Measurements from ENCODE around the gene KCTD13. TPM values are rescaled to one million over a fixed set of nuclear protein-coding genes. Genes with fewer than 3 reads are reported as not detected.

The KCTD13 gene
- total RNA-seq, 2 donors from 2014 or later = 21.5 to 27.5 TPM

DNA sequence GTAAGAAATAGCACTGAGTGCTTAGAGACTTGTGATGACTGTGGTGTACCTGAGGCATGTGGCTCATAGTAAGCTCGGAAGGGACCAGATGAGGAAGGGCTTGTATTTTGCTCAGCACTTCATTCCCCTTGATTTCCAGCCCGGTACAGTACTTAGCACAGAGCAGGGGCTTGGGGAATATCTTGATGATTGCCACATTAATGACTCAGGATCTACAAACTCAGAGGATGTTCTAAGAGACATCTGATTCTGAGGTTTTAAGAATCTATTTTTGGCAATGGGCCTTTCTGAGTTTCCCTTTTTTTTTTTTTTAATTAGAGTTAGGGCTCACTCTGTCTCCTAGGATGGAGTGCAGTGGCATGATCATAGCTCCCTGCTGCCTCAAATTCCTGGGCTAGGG lies 16.6 kb downstream of the KCTD13 start:
- DNase-seq = no peak
- peaks cover 4% of the 10 kb centered on the region for H3K4me1 Mint-ChIP-seq
- no peaks in the 10 kb centered on the region for H3K27me3 Mint-ChIP-seq (ENCODE audit: insufficient read depth)
- no peak overlapping the region for H3K4me3 Mint-ChIP-seq
- no peaks in the 10 kb centered on the region for H3K9me3 Mint-ChIP-seq
- H3K4me3 ChIP-seq (ENCODE audit: low read length) = no peak overlapping the region
- H3K4me1 ChIP-seq (ENCODE audit: control insufficient read depth, insufficient read depth, low read length) = no peaks in the 10 kb centered on the region
- no peak overlapping the region for H3K27ac Mint-ChIP-seq
- TF ChIP-seq, protein P1, sequence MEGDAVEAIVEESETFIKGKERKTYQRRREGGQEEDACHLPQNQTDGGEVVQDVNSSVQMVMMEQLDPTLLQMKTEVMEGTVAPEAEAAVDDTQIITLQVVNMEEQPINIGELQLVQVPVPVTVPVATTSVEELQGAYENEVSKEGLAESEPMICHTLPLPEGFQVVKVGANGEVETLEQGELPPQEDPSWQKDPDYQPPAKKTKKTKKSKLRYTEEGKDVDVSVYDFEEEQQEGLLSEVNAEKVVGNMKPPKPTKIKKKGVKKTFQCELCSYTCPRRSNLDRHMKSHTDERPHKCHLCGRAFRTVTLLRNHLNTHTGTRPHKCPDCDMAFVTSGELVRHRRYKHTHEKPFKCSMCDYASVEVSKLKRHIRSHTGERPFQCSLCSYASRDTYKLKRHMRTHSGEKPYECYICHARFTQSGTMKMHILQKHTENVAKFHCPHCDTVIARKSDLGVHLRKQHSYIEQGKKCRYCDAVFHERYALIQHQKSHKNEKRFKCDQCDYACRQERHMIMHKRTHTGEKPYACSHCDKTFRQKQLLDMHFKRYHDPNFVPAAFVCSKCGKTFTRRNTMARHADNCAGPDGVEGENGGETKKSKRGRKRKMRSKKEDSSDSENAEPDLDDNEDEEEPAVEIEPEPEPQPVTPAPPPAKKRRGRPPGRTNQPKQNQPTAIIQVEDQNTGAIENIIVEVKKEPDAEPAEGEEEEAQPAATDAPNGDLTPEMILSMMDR (conservative IDR thresholded peaks at IDR 0.05) = no peak
- WGBS, 2 experiments (ENCODE audit: insufficient coverage in 1 of 2, insufficient read length in 1 of 2) = 91 to 100% methylated on average over 2 of the region's 2 CpGs
- peaks cover 17% of the 10 kb centered on the region for H3K36me3 Mint-ChIP-seq (ENCODE audit: low read depth)
- H3K9ac ChIP-seq (ENCODE audit: extremely low read depth, low read length, poor library complexity, severe bottlenecking) = no peak overlapping the region
- peaks cover 4% of the 10 kb centered on the region for H3K36me3 ChIP-seq (ENCODE audit: control insufficient read depth, insufficient read depth, low read length)
- no peaks in the 10 kb centered on the region for H3K9me3 ChIP-seq (ENCODE audit: control insufficient read depth, low read length)
- no peaks in the 10 kb centered on the region for H3K27me3 ChIP-seq (ENCODE audit: control insufficient read depth, insufficient read depth, low read length, poor library complexity, severe bottlenecking)
- H3K27ac ChIP-seq (ENCODE audit: low read depth, low read length) = no peak overlapping the region

DNA sequence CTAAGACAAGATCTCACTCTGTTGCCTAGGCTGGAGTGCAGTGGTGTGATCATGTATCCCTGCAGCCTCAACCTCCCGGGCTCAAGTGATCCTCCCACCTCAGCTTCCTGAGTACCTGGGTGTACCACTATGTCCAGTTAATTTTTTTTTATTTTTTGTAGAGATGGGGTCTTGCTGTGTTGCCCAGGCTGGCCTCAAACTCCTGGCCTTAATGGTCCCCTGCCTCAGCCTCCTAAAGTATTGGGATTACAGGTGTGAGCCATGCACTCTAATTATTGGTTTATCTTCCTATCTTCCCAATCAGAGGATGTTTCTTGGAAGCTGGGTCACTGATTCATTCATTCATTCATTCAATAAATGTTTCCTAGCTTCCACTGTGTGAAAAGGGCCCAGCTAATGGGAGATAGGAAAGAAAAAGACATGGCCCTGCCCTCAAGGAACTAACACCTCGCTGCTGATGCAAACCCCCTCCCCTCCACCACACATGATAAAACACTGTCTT lies 17.3 kb downstream of the KCTD13 start:
- WGBS, 2 experiments (ENCODE audit: insufficient coverage in 1 of 2, insufficient read length in 1 of 2) = 100% methylated on average over 1 of the region's 2 CpGs; no CpG with 5 or more reads in 1 of the 2 experiments
- H3K27ac ChIP-seq (ENCODE audit: low read depth, low read length) = no peak overlapping the region
- H3K4me1 ChIP-seq (ENCODE audit: control insufficient read depth, insufficient read depth, low read length) = no peaks in the 10 kb centered on the region
- TF ChIP-seq, protein P1 (conservative IDR thresholded peaks at IDR 0.05) = no peak
- Mint-ChIP-seq H3K27me3 (ENCODE audit: insufficient read depth) (no peaks in the 10 kb centered on the region), H3K4me1 (peaks cover 4% of the 10 kb centered on the region), H3K4me3 (no peak overlapping the region), H3K27ac (no peak overlapping the region), H3K36me3 (ENCODE audit: low read depth) (peaks cover 13% of the 10 kb centered on the region), H3K9me3 (no peaks in the 10 kb centered on the region)
- no peak for DNase-seq
- H3K27me3 ChIP-seq (ENCODE audit: control insufficient read depth, insufficient read depth, low read length, poor library complexity, severe bottlenecking) = no peaks in the 10 kb centered on the region
- H3K9ac ChIP-seq (ENCODE audit: extremely low read depth, low read length, poor library complexity, severe bottlenecking) = no peak overlapping the region
- peaks cover 4% of the 10 kb centered on the region for H3K36me3 ChIP-seq (ENCODE audit: control insufficient read depth, insufficient read depth, low read length)
- H3K4me3 ChIP-seq (ENCODE audit: low read length) = no peak overlapping the region
- no peaks in the 10 kb centered on the region for H3K9me3 ChIP-seq (ENCODE audit: control insufficient read depth, low read length)

GRCh38 chr16:29907973-29908372 lies 18.1 kb downstream of the KCTD13 start:
- Histone ChIP-seq H3K4me1 (ENCODE audit: control insufficient read depth, insufficient read depth, low read length) (no peaks in the 10 kb centered on the region), H3K27ac (ENCODE audit: low read depth, low read length) (no peak overlapping the region), H3K9me3 (ENCODE audit: control insufficient read depth, low read length) (no peaks in the 10 kb centered on the region), H3K9ac (ENCODE audit: extremely low read depth, low read length, poor library complexity, severe bottlenecking) (no peak overlapping the region), H3K27me3 (ENCODE audit: control insufficient read depth, insufficient read depth, low read length, poor library complexity, severe bottlenecking) (no peaks in the 10 kb centered on the region), H3K4me3 (ENCODE audit: low read length) (no peak overlapping the region), H3K36me3 (ENCODE audit: control insufficient read depth, insufficient read depth, low read length) (peaks cover 4% of the 10 kb centered on the region)
- H3K36me3 Mint-ChIP-seq (ENCODE audit: low read depth) = peaks cover 14% of the 10 kb centered on the region
- TF ChIP-seq, protein P1 (conservative IDR thresholded peaks at IDR 0.05) = no peak
- H3K27me3 Mint-ChIP-seq (ENCODE audit: insufficient read depth) = no peaks in the 10 kb centered on the region
- H3K9me3 Mint-ChIP-seq = no peaks in the 10 kb centered on the region
- H3K4me1 Mint-ChIP-seq = peaks cover 4% of the 10 kb centered on the region
- no peak overlapping the region for H3K27ac Mint-ChIP-seq
- 52 to 55% methylated on average over 1 of the region's 2 CpGs for WGBS, 2 experiments (ENCODE audit: insufficient coverage in 1 of 2, insufficient read length in 1 of 2)
- no peak overlapping the region for H3K4me3 Mint-ChIP-seq
- DNase-seq = no peak
